Stomach (tissue), 4 donors: ENCODE results near the gene PIBF1.

Source experiments
- EP300 ChIP-seq: sonication (generic); formaldehyde crosslinking; IDR thresholded peaks from one replicate; pipeline ENCODE4 v1.6.1; 2017; ENCODE audit warnings: antibody characterized with exemption
- POLR2A ChIP-seq, 4 donors: fragments of 450-650 bp; IDR thresholded peaks; one replicate each; pipeline ENCODE4 v1.6.1; 2016; ENCODE audit warnings: antibody characterized with exemption in 4 of 4, control low read depth in 2 of 4, mild to moderate bottlenecking in 1 of 4, moderate library complexity in 1 of 4
- POLR2AphosphoS5 ChIP-seq, 3 donors: sonication (generic); formaldehyde crosslinking; IDR thresholded peaks; one replicate each; pipeline ENCODE4 v1.6.1; 2016; ENCODE audit warnings: antibody characterized with exemption in 3 of 3
- TF ChIP-seq, protein P1 (sequence below), 7 experiments: fragments of 450-650 bp in 4 of 7; fragments of 200-600 bp in 3 of 7; sonication (generic) in 3 of 7; IDR thresholded peaks; one replicate each; pipeline ENCODE4 v1.5.1; 2016 to 2019; ENCODE audit warnings: antibody characterized with exemption in 7 of 7, control low read depth in 2 of 7, mild to moderate bottlenecking in 1 of 7

GRCh38 chr13:72932250-72932649, 150.3 kb downstream of the PIBF1 start:
- no peak for TF ChIP-seq POLR2A (IDR thresholded peaks at IDR 0.05)
- TF ChIP-seq, protein P1, sequence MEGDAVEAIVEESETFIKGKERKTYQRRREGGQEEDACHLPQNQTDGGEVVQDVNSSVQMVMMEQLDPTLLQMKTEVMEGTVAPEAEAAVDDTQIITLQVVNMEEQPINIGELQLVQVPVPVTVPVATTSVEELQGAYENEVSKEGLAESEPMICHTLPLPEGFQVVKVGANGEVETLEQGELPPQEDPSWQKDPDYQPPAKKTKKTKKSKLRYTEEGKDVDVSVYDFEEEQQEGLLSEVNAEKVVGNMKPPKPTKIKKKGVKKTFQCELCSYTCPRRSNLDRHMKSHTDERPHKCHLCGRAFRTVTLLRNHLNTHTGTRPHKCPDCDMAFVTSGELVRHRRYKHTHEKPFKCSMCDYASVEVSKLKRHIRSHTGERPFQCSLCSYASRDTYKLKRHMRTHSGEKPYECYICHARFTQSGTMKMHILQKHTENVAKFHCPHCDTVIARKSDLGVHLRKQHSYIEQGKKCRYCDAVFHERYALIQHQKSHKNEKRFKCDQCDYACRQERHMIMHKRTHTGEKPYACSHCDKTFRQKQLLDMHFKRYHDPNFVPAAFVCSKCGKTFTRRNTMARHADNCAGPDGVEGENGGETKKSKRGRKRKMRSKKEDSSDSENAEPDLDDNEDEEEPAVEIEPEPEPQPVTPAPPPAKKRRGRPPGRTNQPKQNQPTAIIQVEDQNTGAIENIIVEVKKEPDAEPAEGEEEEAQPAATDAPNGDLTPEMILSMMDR (IDR thresholded peaks at IDR 0.05): no peak
- TF ChIP-seq POLR2AphosphoS5 (IDR thresholded peaks at IDR 0.05): no peak
- no peak for TF ChIP-seq EP300
